Neural cell (in vitro differentiated cells): ENCODE results near the gene TRAPPC14. TPM values are rescaled to one million over a fixed set of nuclear protein-coding genes. Genes with fewer than 3 reads are reported as not detected.
"Not testable (repeated sequence)": the region's sequence is repeated elsewhere in the genome, so short reads cannot be mapped to it uniquely, and the experiment has no call there.

Source experiments
- H2AFZ ChIP-seq: fragments of 200-600, 300-800 bp; sonication (generic), shearing (Covaris generic); 2 replicates; pipeline ENCODE4 v1.6.0; 2014; ENCODE audit warnings: low read depth, mild to moderate bottlenecking, antibody characterized with exemption, low read length, moderate library complexity
- H3F3A ChIP-seq: fragments of 200-600 bp; shearing (Covaris generic); 2 replicates; pipeline ENCODE4 v1.6.1; 2016; ENCODE audit warnings: mild to moderate bottlenecking, moderate library complexity, mixed read lengths, antibody characterized with exemption, low read length; ENCODE audit not compliant: insufficient read depth, poor library complexity, severe bottlenecking
- H3K27ac ChIP-seq: fragments of 200-600, 300-800 bp; sonication (generic), shearing (Covaris generic); 2 replicates; pipeline ENCODE4 v1.5.1; 2014; ENCODE audit warnings: mild to moderate bottlenecking, low read length, moderate library complexity
- H3K27me3 ChIP-seq: fragments of 300-800, 200-600 bp; sonication (generic), shearing (Covaris generic); 2 replicates; pipeline ENCODE4 v1.6.0; 2014; ENCODE audit warnings: mild to moderate bottlenecking, low read depth, low read length, moderate library complexity; ENCODE audit not compliant: insufficient read depth
- H3K36me3 ChIP-seq: fragments of 300-800, 200-600 bp; sonication (generic), shearing (Covaris generic); 2 replicates; pipeline ENCODE4 v1.5.1; 2014; ENCODE audit warnings: mild to moderate bottlenecking, antibody characterized with exemption, low read length, moderate library complexity; ENCODE audit not compliant: insufficient read depth
- H3K4me2 ChIP-seq: fragments of 300-800, 200-600 bp; sonication (generic), shearing (Covaris generic); 2 replicates; pipeline ENCODE4 v1.6.0; 2014; ENCODE audit warnings: mild to moderate bottlenecking, low read length
- H3K4me3 ChIP-seq: fragments of 300-800, 200-600 bp; sonication (generic), shearing (Covaris generic); 2 replicates; pipeline ENCODE4 v1.5.1; 2014; ENCODE audit warnings: mild to moderate bottlenecking, low read length, moderate library complexity
- H3K79me2 ChIP-seq: fragments of 200-600 bp; shearing (Covaris generic); replicated peaks from 2 replicates; pipeline ENCODE4 v1.6.0; 2014; ENCODE audit warnings: mild to moderate bottlenecking, low read length, moderate library complexity; ENCODE audit not compliant: insufficient read depth
- H3K9ac ChIP-seq: fragments of 300-800, 200-600 bp; sonication (generic), shearing (Covaris generic); 2 replicates; pipeline ENCODE4 v1.6.1; 2016; ENCODE audit warnings: mild to moderate bottlenecking, low read length, mixed read lengths
- H3K9me2 ChIP-seq: fragments of 200-600 bp; shearing (Covaris generic); 2 replicates; pipeline ENCODE4 v1.6.1; 2016; ENCODE audit warnings: mild to moderate bottlenecking, low read length, mixed read lengths; ENCODE audit not compliant: insufficient read depth
- H3K9me3 ChIP-seq: fragments of 200-600, 300-800 bp; sonication (generic), shearing (Covaris generic); 2 replicates; pipeline ENCODE4 v1.6.1; 2016; ENCODE audit warnings: mild to moderate bottlenecking, mixed run types, low read length, moderate library complexity, mixed read lengths
- H4K20me1 ChIP-seq: fragments of 200-600 bp; shearing (Covaris generic); 2 replicates; pipeline ENCODE4 v1.6.1; 2016; ENCODE audit warnings: mild to moderate bottlenecking, mixed run types; ENCODE audit not compliant: insufficient read depth
- EP300 ChIP-seq: fragments of 450-650 bp; conservative IDR thresholded peaks from 2 replicates; pipeline ENCODE4 v1.6.1; 2014; ENCODE audit warnings: antibody characterized with exemption, mild to moderate bottlenecking, moderate library complexity; ENCODE audit not compliant: poor library complexity, severe bottlenecking
- EZH2 ChIP-seq: fragments of 200-600, 300-800 bp; shearing (Covaris generic), sonication (generic); IDR thresholded peaks from 2 replicates; pipeline ENCODE4 v1.6.1; 2014; ENCODE audit warnings: antibody characterized with exemption, low read length, borderline replicate concordance, mild to moderate bottlenecking; ENCODE audit not compliant: insufficient read depth, poor library complexity, severe bottlenecking
- MXI1 ChIP-seq: fragments of 450-650 bp; conservative IDR thresholded peaks from 2 replicates; pipeline ENCODE4 v1.6.1; 2014; ENCODE audit warnings: antibody characterized with exemption, mild to moderate bottlenecking; ENCODE audit not compliant: poor library complexity, severe bottlenecking
- POLR2AphosphoS5 ChIP-seq: IDR thresholded peaks from 2 replicates; pipeline ENCODE4 v1.6.1; 2012
- RAD21 ChIP-seq: fragments of 450-650 bp; conservative IDR thresholded peaks from 2 replicates; pipeline ENCODE4 v1.6.1; 2014; ENCODE audit warnings: antibody characterized with exemption, mild to moderate bottlenecking, moderate library complexity
- SMC3 ChIP-seq: fragments of 450-650 bp; conservative IDR thresholded peaks from 2 replicates; pipeline ENCODE4 v1.6.1; 2014; ENCODE audit warnings: antibody characterized with exemption, mild to moderate bottlenecking, moderate library complexity; ENCODE audit not compliant: poor library complexity
- TAF1 ChIP-seq: IDR thresholded peaks from 2 replicates; pipeline ENCODE4 v1.6.1; 2012; ENCODE audit warnings: low read depth
- polyA plus RNA-seq: library from polyadenylated mRNA; depleted of rRNA; stranded (reverse); fragments of >200 nt; gene quantifications from 2 replicates; pipeline ENCODE4 v1.2.3, GENCODE V29; 2014
- TF ChIP-seq, protein P1 (sequence below): fragments of 450-650 bp; IDR thresholded peaks from 2 replicates; pipeline ENCODE4 v1.5.1; 2014; ENCODE audit warnings: antibody characterized with exemption, mild to moderate bottlenecking, moderate library complexity; ENCODE audit not compliant: poor library complexity, severe bottlenecking
- TF ChIP-seq, protein P2 (sequence below): IDR thresholded peaks from 2 replicates; pipeline ENCODE4 v1.6.1; 2012; ENCODE audit warnings: borderline replicate concordance

The TRAPPC14 gene
- polyA plus RNA-seq, 1 donor from 2014 or later: 26.7 TPM

- Histone ChIP-seq H3K4me3 (peak overlapping the region; percentile 25), H3K27ac (no peak overlapping the region)
These were observed 27.7 kb downstream of the TRAPPC14 start for GRCh38 chr7:100130608-100131453.

DNA sequence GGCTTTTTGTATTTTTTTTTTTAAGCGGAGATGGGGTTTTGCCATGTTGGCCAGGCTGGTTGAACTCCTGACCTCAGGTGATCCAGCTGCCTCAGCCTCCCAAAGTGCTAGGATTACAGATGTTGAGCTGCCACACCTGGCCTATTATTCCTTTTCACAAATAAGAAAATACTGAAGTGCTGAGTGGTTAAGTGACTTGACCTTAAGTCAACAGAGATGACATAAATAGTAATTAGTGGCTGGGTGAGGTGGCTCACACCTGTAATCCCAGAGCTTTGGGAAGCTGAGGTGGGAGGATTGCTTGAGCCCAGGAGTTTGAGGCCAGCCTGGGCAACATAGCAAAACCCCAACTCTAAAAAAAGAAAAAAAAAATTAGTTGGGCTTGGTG, 28.3 kb downstream of the TRAPPC14 start:
- not testable (repeated sequence) for H3K9ac ChIP-seq, H3K27ac ChIP-seq, H3K4me2 ChIP-seq, H3F3A ChIP-seq, H3K27me3 ChIP-seq, H3K36me3 ChIP-seq, H3K79me2 ChIP-seq, H2AFZ ChIP-seq, H3K4me3 ChIP-seq, H3K9me3 ChIP-seq, H3K9me2 ChIP-seq, H4K20me1 ChIP-seq

More at GRCh38 chr7:100130608-100131453, 27.7 kb downstream of the TRAPPC14 start:
- no peaks in the 10 kb centered on the region for H4K20me1 ChIP-seq
- TF ChIP-seq, protein P1, sequence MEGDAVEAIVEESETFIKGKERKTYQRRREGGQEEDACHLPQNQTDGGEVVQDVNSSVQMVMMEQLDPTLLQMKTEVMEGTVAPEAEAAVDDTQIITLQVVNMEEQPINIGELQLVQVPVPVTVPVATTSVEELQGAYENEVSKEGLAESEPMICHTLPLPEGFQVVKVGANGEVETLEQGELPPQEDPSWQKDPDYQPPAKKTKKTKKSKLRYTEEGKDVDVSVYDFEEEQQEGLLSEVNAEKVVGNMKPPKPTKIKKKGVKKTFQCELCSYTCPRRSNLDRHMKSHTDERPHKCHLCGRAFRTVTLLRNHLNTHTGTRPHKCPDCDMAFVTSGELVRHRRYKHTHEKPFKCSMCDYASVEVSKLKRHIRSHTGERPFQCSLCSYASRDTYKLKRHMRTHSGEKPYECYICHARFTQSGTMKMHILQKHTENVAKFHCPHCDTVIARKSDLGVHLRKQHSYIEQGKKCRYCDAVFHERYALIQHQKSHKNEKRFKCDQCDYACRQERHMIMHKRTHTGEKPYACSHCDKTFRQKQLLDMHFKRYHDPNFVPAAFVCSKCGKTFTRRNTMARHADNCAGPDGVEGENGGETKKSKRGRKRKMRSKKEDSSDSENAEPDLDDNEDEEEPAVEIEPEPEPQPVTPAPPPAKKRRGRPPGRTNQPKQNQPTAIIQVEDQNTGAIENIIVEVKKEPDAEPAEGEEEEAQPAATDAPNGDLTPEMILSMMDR: peak; percentile 88
- TF ChIP-seq EP300 (no peak), SMC3 (peak; percentile 76), POLR2AphosphoS5 (no peak), MXI1 (no peak), EZH2 (no peak), RAD21 (peak; percentile 80), TAF1 (no peak)
- TF ChIP-seq, protein P2, sequence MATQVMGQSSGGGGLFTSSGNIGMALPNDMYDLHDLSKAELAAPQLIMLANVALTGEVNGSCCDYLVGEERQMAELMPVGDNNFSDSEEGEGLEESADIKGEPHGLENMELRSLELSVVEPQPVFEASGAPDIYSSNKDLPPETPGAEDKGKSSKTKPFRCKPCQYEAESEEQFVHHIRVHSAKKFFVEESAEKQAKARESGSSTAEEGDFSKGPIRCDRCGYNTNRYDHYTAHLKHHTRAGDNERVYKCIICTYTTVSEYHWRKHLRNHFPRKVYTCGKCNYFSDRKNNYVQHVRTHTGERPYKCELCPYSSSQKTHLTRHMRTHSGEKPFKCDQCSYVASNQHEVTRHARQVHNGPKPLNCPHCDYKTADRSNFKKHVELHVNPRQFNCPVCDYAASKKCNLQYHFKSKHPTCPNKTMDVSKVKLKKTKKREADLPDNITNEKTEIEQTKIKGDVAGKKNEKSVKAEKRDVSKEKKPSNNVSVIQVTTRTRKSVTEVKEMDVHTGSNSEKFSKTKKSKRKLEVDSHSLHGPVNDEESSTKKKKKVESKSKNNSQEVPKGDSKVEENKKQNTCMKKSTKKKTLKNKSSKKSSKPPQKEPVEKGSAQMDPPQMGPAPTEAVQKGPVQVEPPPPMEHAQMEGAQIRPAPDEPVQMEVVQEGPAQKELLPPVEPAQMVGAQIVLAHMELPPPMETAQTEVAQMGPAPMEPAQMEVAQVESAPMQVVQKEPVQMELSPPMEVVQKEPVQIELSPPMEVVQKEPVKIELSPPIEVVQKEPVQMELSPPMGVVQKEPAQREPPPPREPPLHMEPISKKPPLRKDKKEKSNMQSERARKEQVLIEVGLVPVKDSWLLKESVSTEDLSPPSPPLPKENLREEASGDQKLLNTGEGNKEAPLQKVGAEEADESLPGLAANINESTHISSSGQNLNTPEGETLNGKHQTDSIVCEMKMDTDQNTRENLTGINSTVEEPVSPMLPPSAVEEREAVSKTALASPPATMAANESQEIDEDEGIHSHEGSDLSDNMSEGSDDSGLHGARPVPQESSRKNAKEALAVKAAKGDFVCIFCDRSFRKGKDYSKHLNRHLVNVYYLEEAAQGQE: no peak
- no peaks in the 10 kb centered on the region for H3K36me3 ChIP-seq
- H2AFZ ChIP-seq: no peak overlapping the region
- H3K9ac ChIP-seq: no peak overlapping the region
- H3K9me2 ChIP-seq: no peaks in the 10 kb centered on the region
- peaks cover 3% of the 10 kb centered on the region for H3F3A ChIP-seq
- no peaks in the 10 kb centered on the region for H3K79me2 ChIP-seq
- H3K4me2 ChIP-seq: no peak overlapping the region
- no peaks in the 10 kb centered on the region for H3K27me3 ChIP-seq
- H3K9me3 ChIP-seq: no peaks in the 10 kb centered on the region
